ENCODE data around the gene RINT1. TPM values are rescaled to one million over a fixed set of nuclear protein-coding genes. Genes with fewer than 3 reads are reported as not detected.

RINT1 gene
- polyA plus RNA-seq, 2 of the 4 experiments (the other 2 are of a cell fraction): 26.3 to 34.9 TPM

DNA sequence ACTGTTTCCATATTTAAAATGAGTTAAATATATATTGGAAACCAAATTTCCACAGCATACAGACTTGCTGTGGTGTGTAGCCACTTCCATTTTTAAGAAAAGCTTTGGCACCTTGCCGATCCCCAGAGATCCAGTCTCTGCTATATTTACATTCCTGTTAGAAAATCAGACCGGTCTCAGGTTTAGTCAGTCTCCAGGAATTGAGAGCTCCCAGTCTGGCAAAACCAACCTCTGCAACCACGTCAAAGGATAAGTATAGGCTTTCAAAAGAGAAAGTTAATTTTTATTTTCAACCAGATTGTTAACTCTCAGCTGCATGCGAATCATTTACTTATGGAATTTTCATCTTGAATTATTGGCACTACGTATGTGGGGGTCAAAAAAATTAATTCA, 38.1 kb upstream of the RINT1 start:
- TF ChIP-seq GATA3 (IDR thresholded peaks at IDR 0.05; ENCODE audit: borderline replicate concordance): peak; percentile 27; the same call in 1 of the 2 replicates
- no peak for TF ChIP-seq FOSL2 (IDR thresholded peaks at IDR 0.05)
- peak; percentile 23; the same call in 1 of the 2 replicates for TF ChIP-seq FOSL2 (CRISPR knock-in tag; IDR thresholded peaks at IDR 0.05)
- TF ChIP-seq EHMT2 (IDR thresholded peaks at IDR 0.05; ENCODE audit: low read depth): no peak
- TF ChIP-seq EP300 (IDR thresholded peaks at IDR 0.05): 0 out of 5 replicates have a peak, but pooled peaks of 1 of the 2 experiments have one; percentile 19
- DNase-seq (ENCODE audit: low read depth in 1 of 2, low spot score in 1 of 2) (peak in 1 of 2 experiments; percentile 50), ATAC-seq (peak; percentile 80 to 81; a peak in 5 of 6 replicates), FAIRE-seq (no peak)
- CTCF ChIA-PET: interaction anchor here (1.1 to 1.4 kb wide), 3 partner anchors 9 to 513 kb away, joined by 3 to 6 read pairs (median 4); no protein-coding TSS in a partner anchor
- H3K9me3 ChIP-seq: no peaks in the 10 kb centered on the region
- peak overlapping the region; percentile 56 for H3K4me2 ChIP-seq
- peaks cover 54% of the 10 kb centered on the region for H3K4me1 ChIP-seq
- no peak overlapping the region for H3K4me3 ChIP-seq
- peak overlapping the region; percentile 57 to 74 for H3K27ac ChIP-seq
- POLR2A ChIA-PET: interaction anchor here (1.1 kb wide), 1 partner anchor 38 kb away, joined by 4 read pairs; the partner anchor contains the start of gene RINT1
- WGBS (ENCODE audit: missing lambda C conversion rate): 37% methylated on average over 5 of the region's 5 CpGs

DNA sequence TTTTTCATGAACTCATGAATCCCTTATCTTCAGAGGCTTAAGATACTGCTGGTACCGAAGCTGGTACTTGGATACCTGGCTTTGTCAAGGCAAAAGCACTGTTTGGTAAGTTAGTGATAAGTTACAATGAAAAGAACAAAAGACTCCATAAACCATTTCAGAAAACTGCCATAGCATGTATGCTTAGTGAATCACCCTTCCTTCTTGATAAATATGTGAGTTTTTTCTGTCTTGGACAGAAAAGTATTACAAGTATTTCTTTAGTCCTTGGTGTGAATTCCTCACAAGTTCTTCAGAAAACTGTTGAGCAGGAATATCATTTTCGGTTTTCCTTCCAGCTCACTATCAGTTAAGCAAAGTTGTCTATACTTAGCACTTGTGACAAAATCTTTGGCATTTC, 35.5 kb upstream of the RINT1 start:
- no peak for DNase-seq (ENCODE audit: low read depth in 1 of 2, low spot score in 1 of 2)
- ChIA-PET CTCF (interaction anchor here (1.4 to 1.5 kb wide), 2 partner anchors 8 to 9 kb away, joined by 3 to 4 read pairs; no protein-coding TSS in a partner anchor), POLR2A (no interaction called here)
- H3K27ac ChIP-seq: peak overlapping the region; percentile 26 to 71; a peak in 4 of 6 replicates
- 0 out of 6 replicates have a peak, but pooled peaks of 1 of the 2 experiments have one; percentile 8 for ATAC-seq
- no peaks in the 10 kb centered on the region for H3K9me3 ChIP-seq
- WGBS (ENCODE audit: missing lambda C conversion rate): 18% methylated on average over 2 of the region's 2 CpGs
- no peak overlapping the region for H3K4me3 ChIP-seq
- peak overlapping the region; percentile 61 for H3K4me2 ChIP-seq
- FAIRE-seq: no peak
- TF ChIP-seq MAZ (IDR thresholded peaks at IDR 0.05; ENCODE audit: borderline replicate concordance, low read depth, low read length) (no peak), FOSL2 (IDR thresholded peaks at IDR 0.05) (0 out of 2 replicates have a peak, but pooled peaks have one; percentile 9), FOSL2 (CRISPR knock-in tag; IDR thresholded peaks at IDR 0.05) (no peak)
- peaks cover 46% of the 10 kb centered on the region for H3K4me1 ChIP-seq

DNA sequence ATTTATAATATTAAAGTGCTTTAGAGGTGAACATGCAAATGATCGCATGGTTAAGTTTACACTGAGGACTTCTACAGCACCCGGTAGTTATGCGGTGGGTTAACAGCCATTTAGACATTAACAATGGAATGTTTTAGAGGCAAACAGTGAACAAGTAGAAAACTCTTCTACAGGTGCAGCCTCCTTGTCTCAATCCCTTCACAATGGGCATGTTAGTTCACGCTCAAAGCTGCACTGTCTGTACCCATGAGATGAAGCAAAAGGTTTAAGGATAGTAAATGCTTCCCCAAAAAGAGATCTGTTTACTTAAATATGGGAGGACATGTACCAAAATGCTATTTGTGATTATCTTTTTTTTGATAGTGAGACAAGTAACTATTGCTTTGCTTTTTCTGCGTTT, 35.0 kb upstream of the RINT1 start:
- POLR2A ChIA-PET: no interaction called here
- 61% methylated on average over 5 of the region's 5 CpGs for WGBS (ENCODE audit: missing lambda C conversion rate)
- Histone ChIP-seq H3K4me1 (peaks cover 46% of the 10 kb centered on the region), H3K9me3 (no peaks in the 10 kb centered on the region), H3K4me2 (peak overlapping the region; percentile 61), H3K27ac (peak overlapping the region; percentile 26 to 71; a peak in 4 of 6 replicates), H3K4me3 (no peak overlapping the region)
- no peak for DNase-seq (ENCODE audit: low read depth in 1 of 2, low spot score in 1 of 2)
- no peak for ATAC-seq
- TF ChIP-seq ZSCAN20 (CRISPR knock-in tag; IDR thresholded peaks at IDR 0.05) (no peak), MYC (IDR thresholded peaks at IDR 0.05; ENCODE audit: borderline replicate concordance, low read length) (no peak), KDM1A (IDR thresholded peaks at IDR 0.05; ENCODE audit: low read depth) (no peak), RFX5 (IDR thresholded peaks at IDR 0.05) (no peak), HOXA7 (CRISPR knock-in tag; IDR thresholded peaks at IDR 0.05) (no peak), FOXS1 (CRISPR knock-in tag; IDR thresholded peaks at IDR 0.05) (no peak), CHD4 (IDR thresholded peaks at IDR 0.05; ENCODE audit: borderline replicate concordance) (no peak), FOSB (CRISPR knock-in tag; IDR thresholded peaks at IDR 0.05) (no peak), ESRRA (IDR thresholded peaks at IDR 0.05; ENCODE audit: borderline replicate concordance, low read length) (no peak), CEBPB (IDR thresholded peaks at IDR 0.05) (no peak), RNF2 (IDR thresholded peaks at IDR 0.05; ENCODE audit: borderline replicate concordance, low read depth) (no peak), RCOR1 (IDR thresholded peaks at IDR 0.05; ENCODE audit: low read depth, low read length) (no peak)
- TF ChIP-seq, protein P1, sequence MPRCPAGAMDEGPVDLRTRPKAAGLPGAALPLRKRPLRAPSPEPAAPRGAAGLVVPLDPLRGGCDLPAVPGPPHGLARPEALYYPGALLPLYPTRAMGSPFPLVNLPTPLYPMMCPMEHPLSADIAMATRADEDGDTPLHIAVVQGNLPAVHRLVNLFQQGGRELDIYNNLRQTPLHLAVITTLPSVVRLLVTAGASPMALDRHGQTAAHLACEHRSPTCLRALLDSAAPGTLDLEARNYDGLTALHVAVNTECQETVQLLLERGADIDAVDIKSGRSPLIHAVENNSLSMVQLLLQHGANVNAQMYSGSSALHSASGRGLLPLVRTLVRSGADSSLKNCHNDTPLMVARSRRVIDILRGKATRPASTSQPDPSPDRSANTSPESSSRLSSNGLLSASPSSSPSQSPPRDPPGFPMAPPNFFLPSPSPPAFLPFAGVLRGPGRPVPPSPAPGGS (IDR thresholded peaks at IDR 0.05): no peak
- TF ChIP-seq, protein P2, sequence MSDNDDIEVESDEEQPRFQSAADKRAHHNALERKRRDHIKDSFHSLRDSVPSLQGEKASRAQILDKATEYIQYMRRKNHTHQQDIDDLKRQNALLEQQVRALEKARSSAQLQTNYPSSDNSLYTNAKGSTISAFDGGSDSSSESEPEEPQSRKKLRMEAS (IDR thresholded peaks at IDR 0.05): no peak
- TF ChIP-seq, protein P3, sequence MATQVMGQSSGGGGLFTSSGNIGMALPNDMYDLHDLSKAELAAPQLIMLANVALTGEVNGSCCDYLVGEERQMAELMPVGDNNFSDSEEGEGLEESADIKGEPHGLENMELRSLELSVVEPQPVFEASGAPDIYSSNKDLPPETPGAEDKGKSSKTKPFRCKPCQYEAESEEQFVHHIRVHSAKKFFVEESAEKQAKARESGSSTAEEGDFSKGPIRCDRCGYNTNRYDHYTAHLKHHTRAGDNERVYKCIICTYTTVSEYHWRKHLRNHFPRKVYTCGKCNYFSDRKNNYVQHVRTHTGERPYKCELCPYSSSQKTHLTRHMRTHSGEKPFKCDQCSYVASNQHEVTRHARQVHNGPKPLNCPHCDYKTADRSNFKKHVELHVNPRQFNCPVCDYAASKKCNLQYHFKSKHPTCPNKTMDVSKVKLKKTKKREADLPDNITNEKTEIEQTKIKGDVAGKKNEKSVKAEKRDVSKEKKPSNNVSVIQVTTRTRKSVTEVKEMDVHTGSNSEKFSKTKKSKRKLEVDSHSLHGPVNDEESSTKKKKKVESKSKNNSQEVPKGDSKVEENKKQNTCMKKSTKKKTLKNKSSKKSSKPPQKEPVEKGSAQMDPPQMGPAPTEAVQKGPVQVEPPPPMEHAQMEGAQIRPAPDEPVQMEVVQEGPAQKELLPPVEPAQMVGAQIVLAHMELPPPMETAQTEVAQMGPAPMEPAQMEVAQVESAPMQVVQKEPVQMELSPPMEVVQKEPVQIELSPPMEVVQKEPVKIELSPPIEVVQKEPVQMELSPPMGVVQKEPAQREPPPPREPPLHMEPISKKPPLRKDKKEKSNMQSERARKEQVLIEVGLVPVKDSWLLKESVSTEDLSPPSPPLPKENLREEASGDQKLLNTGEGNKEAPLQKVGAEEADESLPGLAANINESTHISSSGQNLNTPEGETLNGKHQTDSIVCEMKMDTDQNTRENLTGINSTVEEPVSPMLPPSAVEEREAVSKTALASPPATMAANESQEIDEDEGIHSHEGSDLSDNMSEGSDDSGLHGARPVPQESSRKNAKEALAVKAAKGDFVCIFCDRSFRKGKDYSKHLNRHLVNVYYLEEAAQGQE (IDR thresholded peaks at IDR 0.05): no peak
- TF ChIP-seq, protein P4, sequence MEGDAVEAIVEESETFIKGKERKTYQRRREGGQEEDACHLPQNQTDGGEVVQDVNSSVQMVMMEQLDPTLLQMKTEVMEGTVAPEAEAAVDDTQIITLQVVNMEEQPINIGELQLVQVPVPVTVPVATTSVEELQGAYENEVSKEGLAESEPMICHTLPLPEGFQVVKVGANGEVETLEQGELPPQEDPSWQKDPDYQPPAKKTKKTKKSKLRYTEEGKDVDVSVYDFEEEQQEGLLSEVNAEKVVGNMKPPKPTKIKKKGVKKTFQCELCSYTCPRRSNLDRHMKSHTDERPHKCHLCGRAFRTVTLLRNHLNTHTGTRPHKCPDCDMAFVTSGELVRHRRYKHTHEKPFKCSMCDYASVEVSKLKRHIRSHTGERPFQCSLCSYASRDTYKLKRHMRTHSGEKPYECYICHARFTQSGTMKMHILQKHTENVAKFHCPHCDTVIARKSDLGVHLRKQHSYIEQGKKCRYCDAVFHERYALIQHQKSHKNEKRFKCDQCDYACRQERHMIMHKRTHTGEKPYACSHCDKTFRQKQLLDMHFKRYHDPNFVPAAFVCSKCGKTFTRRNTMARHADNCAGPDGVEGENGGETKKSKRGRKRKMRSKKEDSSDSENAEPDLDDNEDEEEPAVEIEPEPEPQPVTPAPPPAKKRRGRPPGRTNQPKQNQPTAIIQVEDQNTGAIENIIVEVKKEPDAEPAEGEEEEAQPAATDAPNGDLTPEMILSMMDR (IDR thresholded peaks at IDR 0.05): no peak
- CTCF ChIA-PET: interaction anchor here (1.4 to 1.5 kb wide), 2 partner anchors 8 to 10 kb away, joined by 3 to 4 read pairs; no protein-coding TSS in a partner anchor
- FAIRE-seq: no peak
